ENCODE measurements around the gene PCSK5.

DNA sequence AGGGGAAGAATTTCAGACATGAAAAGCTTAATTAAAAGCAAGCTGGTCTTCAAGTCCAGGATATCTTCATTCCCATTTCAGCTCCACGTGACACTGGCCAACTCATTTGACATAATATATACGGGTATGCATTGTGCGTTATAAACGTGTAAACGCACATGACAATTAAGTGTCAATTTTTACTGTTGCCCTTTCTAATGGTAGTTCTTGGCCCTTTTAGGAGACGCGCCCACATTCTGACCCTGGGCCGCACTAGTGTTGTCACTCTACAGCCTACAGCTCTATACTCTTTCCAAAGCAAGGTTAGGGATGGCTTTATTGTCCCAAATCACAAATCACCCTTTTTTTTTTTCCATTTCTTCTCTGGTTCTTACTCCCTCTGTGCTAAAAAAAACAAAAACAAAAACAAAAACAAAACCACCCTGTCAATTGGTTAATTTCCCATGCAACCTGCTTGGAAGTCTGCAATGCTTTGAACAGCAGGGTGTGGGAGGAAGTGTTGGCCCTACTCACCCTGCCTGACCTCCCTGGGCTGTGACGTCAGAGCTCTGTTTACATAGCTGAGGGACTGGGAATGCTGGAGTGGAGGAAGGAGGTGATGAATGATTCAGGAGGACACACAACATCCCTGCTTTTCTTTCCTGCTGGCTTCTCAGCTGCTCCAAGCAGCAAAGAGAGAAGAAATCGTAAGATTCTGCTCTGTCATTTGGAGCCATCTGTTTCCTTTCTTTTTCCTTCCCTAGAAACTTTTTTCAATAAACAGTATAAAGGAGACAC is 484.5 kb downstream of the PCSK5 start:
- TF ChIP-seq POLR2A (IDR thresholded peaks at IDR 0.05; ENCODE audit: low read length) (no peak), GATA1 (IDR thresholded peaks at IDR 0.05; ENCODE audit: low read depth, low read length) (no peak)
